Measurements from ENCODE around the gene DEFB123. TPM values are rescaled to one million over a fixed set of nuclear protein-coding genes. Genes with fewer than 3 reads are reported as not detected.
"Not testable (repeated sequence)": the region's sequence is repeated elsewhere in the genome, so short reads cannot be mapped to it uniquely, and the experiment has no call there.

DEFB123 gene
- total RNA-seq, 2 donors from 2014 or later, result not detected

DNA sequence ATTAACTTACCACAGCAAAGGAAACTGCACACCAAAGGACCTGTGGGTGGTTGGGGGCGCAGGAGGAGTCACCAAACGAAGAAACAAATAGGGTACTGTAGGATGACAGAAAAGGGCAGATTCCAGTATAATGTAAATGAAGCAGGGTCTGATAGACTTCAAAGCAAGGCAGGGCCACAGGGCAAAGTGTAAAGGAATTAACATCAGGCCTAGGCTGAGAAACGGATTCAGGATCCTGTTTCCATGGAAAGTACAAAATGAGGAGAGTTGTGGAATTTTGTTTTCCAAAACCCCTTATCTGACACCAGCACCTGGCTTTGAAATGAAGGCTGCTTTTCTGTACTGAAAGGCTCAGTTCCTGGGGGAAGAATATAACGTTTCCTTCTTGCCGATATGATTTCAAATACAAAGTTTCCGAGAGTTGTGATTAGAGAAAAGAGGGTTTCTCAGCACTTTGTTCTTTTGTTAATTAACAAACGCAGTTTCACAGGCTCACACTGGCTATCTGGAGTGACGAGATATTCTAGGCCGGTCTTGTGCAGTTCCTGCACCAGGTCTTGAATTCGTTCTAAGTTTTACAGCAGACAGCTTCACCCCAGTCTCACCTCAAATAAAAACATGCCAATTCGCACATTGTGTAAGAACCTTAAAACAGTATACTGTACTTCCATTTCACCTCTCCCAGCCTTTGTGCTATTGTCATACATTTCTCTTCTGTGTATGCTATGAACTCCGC lies 5.8 kb downstream of the DEFB123 start:
- DNase-seq (no peak), ATAC-seq (replicated peaks in 1 of 2) (no peak)
- no peaks in the 10 kb centered on the region for H3K27me3 Mint-ChIP-seq (ENCODE audit: low read depth)
- no peaks in the 10 kb centered on the region for H3K36me3 Mint-ChIP-seq (ENCODE audit: insufficient read depth in 2 of 2)
- H3K4me3 Mint-ChIP-seq, result no peak overlapping the region
- peaks cover 0 to 1% of the 10 kb centered on the region in 2 donors for H3K9me3 Mint-ChIP-seq
- H3K4me1 Mint-ChIP-seq (ENCODE audit: low read depth), result no peaks in the 10 kb centered on the region
- no peak overlapping the region for H3K27ac Mint-ChIP-seq

DNA sequence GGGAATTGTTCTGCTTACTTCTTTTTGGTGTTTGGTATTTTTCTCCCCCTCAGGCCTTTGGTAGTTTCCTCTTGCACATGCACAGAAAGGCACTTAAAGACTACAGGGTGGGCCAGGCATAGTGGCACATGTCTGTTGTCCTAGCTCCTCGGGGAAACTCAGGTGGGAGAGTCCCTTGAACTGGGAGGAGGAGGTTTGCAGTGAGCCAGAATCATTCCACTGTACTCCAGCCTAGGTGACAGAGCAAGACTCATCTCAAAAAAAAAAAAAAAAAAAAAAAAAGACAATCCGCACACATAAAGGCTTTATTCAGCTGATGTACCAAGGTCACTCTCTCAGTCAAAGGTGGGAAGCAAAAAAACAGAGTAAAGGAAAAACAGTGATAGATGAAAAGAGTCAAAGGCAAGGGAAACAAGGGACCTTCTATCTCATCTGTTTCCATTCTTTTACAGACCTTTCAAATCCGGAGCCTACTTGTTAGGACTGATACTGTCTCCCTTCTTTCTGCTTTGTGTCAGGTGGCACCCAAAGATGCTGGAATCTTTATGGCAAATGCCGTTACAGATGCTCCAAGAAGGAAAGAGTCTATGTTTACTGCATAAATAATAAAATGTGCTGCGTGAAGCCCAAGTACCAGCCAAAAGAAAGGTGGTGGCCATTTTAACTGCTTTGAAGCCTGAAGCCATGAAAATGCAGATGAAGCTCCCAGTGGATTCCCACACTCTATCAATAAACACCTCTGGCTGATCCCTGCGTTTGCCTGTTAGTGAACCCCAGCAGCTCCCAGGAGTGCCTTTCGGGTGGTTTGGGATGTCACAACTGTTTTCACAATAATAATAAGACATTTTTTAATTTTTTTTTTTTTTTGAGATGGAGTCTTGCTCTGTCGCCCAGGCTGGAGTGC lies 9.3 kb downstream of the DEFB123 start:
- no peaks in the 10 kb centered on the region for H3K4me1 Mint-ChIP-seq (ENCODE audit: low read depth)
- H3K27me3 Mint-ChIP-seq (ENCODE audit: low read depth), result no peaks in the 10 kb centered on the region
- H3K9me3 Mint-ChIP-seq, result peaks cover 0 to 1% of the 10 kb centered on the region in 2 donors
- ATAC-seq (replicated peaks in 1 of 2) (no peak), DNase-seq (no peak)
- H3K27ac Mint-ChIP-seq, result no peak overlapping the region
- H3K4me3 Mint-ChIP-seq, result no peak overlapping the region
- H3K36me3 Mint-ChIP-seq (ENCODE audit: insufficient read depth in 2 of 2), result no peaks in the 10 kb centered on the region

DNA sequence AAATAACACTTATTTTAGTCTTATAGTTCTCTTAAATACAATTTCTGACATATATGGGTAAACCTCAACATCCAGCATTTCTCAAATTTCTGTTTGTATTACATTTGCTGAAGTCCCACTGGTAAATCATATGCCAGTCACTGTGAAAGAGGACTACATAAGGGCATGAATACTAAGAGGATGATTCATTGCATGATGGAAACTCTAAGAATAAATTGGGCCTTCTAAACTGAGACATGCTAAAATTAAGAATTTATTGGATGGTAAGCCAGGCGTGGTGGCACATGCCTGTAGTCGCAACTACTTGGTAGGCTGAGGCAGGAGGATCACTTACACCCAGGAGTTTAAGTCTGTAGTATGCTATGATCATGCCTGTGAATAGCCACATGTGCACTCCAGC lies 12.1 kb downstream of the DEFB123 start:
- Mint-ChIP-seq H3K36me3 (ENCODE audit: insufficient read depth in 2 of 2) (no peaks in the 10 kb centered on the region), H3K27ac (no peak overlapping the region), H3K4me3 (no peak overlapping the region), H3K27me3 (ENCODE audit: low read depth) (peaks cover 11% of the 10 kb centered on the region), H3K9me3 (peaks cover 0 to 1% of the 10 kb centered on the region in 2 donors), H3K4me1 (ENCODE audit: low read depth) (no peaks in the 10 kb centered on the region)
- DNase-seq (no peak), ATAC-seq (replicated peaks in 1 of 2) (no peak)

DNA sequence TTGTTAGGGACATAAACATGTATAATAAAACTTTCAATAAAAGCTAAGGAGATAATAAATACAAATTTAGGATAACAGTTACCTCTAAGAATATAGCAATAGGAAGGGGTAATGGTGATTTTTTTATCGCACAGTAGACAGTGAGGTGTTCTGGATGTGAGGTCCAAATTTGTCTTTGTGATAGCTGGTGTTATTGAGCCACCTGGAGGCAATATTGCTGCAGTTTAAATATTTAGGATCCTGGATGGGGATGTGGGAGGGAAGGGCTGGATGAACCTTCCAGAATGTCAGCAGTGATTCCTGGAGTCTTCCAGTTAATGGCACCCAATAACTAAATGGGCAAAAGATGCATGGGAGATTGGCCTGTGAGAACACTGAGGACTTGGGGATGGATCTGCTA lies 13.9 kb downstream of the DEFB123 start:
- peaks cover 16% of the 10 kb centered on the region for H3K27me3 Mint-ChIP-seq (ENCODE audit: low read depth)
- no peak for ATAC-seq (replicated peaks in 1 of 2)
- H3K4me1 Mint-ChIP-seq (ENCODE audit: low read depth), result no peaks in the 10 kb centered on the region
- no peak for DNase-seq
- H3K9me3 Mint-ChIP-seq, result no peaks in the 10 kb centered on the region
- no peaks in the 10 kb centered on the region for H3K36me3 Mint-ChIP-seq (ENCODE audit: insufficient read depth in 2 of 2)
- H3K4me3 Mint-ChIP-seq, result no peak overlapping the region
- H3K27ac Mint-ChIP-seq, result no peak overlapping the region

DNA sequence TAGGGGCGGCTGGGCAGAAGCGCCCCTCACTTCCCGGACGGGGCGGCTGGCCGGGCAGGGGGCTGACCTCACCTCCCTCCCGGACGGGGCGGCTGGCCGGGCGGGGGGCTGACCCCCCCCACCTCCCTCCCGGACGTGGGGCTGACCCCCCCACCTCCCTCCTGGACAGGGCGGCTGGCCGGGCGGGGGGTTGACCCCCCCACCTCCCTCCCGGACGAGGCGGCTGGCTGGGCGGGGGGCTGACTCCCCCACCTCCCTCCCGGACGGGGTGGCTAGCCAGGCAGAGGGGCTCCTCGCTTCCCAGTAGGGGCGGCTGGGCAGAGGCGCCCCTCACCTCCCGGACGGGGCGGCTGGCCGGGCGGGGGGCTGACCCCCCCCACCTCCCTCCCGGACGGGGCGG lies 30.5 kb downstream of the DEFB123 start:
- not testable (repeated sequence) for DNase-seq; H3K4me3 Mint-ChIP-seq; H3K9me3 Mint-ChIP-seq; ATAC-seq (replicated peaks in 1 of 2); H3K36me3 Mint-ChIP-seq (ENCODE audit: insufficient read depth in 2 of 2); H3K27ac Mint-ChIP-seq
- peaks cover 16% of the 10 kb centered on the region for H3K4me1 Mint-ChIP-seq (ENCODE audit: low read depth)
- H3K27me3 Mint-ChIP-seq (ENCODE audit: low read depth), result peaks cover 22% of the 10 kb centered on the region

DNA sequence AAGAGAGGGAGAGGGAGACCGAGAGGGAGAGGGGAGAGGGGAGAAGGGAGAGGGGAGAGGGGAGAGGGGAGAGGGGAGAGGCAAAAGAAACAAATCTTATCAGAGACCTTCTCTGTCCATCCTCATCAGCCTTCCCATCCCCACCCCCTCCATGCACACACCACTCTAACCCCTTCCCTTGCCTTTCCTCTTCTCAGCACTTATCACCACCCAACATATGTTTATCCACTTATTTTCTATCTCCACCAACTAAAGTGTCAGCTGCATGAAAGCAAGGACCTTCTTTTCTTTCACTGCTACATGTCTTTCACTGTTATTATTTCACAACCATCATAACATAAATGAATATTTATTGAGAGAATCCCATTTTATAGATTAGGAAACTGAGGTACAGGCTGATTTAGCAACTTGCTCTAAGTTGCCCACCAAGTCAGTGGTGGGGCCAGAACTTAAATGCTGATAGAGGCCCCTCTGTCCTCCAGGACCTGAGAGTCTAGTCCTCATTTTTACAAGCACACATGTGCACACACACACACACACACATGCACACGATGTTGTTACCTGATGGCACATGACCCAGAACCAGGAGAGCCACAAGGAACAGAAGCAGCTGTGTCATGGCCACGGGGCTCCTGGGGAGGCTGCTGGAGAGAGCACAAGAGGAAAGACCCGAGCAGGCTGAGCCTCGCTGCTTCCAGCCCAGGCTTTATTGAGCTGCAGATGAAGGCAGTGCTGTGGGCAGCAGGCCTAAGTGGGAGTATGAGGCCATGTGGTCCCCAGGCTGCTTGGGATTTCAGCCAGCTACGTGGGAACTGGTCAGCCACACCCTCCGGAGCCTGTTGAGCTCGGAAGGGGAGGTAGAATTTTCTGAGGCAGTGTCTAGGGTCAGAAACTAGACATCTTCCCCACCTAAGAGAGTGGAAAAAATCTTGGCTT lies 32.2 kb downstream of the DEFB123 start:
- no peak for ATAC-seq (replicated peaks in 1 of 2)
- Mint-ChIP-seq H3K27ac (no peak overlapping the region), H3K4me1 (ENCODE audit: low read depth) (peaks cover 16% of the 10 kb centered on the region), H3K9me3 (peaks cover 2% of the 10 kb centered on the region in 2 donors), H3K27me3 (ENCODE audit: low read depth) (peaks cover 34% of the 10 kb centered on the region), H3K4me3 (no peak overlapping the region), H3K36me3 (ENCODE audit: insufficient read depth in 2 of 2) (peaks cover 2 to 3% of the 10 kb centered on the region in 2 donors)
- DNase-seq, result no peak

DNA sequence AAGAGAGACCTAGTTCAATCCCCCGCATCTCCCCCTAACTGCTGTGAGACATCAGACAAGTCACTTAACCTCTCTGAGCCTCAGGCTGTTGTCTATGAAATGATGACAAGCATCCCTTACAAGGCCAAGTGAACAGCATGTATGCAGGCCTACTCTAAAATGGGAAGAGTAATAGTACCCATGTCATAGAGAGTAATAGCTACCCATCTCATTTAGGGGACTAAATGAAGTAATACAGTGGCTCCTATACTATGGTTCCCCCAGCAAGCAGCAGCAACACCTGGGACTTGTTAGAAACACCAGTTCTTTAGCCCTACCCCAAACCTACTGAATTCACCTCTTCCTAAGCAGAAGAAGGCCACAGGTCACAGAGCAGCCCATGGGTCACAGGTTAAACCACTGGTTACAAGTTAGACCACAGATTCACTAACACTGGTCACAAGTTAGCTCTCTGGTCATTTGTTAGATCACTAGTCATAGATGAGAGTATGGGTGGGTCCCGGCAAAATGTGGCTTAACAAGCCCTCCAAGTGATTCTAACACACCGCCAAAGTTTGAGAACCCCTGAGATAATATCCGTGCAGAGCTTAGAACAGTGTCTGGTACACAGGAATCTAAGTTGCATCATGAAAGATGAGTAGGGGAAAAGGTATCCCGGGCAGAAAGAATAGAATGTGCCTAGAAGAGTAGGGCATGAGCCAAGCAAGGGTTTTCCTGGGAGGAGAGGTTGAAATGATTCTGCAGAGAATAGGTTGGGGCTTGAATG lies 33.1 kb downstream of the DEFB123 start:
- H3K27ac Mint-ChIP-seq, result no peak overlapping the region
- H3K27me3 Mint-ChIP-seq (ENCODE audit: low read depth), result peaks cover 42% of the 10 kb centered on the region
- ATAC-seq (replicated peaks in 1 of 2) (no peak), DNase-seq (no peak)
- no peak overlapping the region for H3K4me3 Mint-ChIP-seq
- peaks cover 2 to 3% of the 10 kb centered on the region in 2 donors for H3K36me3 Mint-ChIP-seq (ENCODE audit: insufficient read depth in 2 of 2)
- peaks cover 2% of the 10 kb centered on the region in 2 donors for H3K9me3 Mint-ChIP-seq
- peaks cover 16% of the 10 kb centered on the region for H3K4me1 Mint-ChIP-seq (ENCODE audit: low read depth)

DNA sequence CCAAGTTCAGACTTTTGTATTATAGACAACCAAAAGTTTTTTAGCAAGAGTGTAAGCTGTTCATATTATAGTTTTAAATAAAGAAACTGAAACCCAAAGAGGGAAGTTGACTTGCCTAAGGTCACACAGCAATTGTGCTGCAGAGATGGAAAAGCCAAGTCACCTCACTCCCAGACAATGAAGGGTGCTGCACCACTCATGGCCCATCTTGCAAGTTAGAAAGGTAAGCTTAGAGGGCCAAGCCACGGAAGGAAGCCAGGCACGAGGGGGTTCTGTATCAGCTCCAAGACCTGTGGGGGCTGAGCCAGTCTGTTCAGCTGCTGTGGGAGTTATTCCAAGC lies 33.6 kb downstream of the DEFB123 start:
- ATAC-seq (replicated peaks in 1 of 2) (no peak), DNase-seq (no peak)
- H3K4me3 Mint-ChIP-seq, result peak overlapping the region in 1 of 2 donors; percentile 15

DNA sequence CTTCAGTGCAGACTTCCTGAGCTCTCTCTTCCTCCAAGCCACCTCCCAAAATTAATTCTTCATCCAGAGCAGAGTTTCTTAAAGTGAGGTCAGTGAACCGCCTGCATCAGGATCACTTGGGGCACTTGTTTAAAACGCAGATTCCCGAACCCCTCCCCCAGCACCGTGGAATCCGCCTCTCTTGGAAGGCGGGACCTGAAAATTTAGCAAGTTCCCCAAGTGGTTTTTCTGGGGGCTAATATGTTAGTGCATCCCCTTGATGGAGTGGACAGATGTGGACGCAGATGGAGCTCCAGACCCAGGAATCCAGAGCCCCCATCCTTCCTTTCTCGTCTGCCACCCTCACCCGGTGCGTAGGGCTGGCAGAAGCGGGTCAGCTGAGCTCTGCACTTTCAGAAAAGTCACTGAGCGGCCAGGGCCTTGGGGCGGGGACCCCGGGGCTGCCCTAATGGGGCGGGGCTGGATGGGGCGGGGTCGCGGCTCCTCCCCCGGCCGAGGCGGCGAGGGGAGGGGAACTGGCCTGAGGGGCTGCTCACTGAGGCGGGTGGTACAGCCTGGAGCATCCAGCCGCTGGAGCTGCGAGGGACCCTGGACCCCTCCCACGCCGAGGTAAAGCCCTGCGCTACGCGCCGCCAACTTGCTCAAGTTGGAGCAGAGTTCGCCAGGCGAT lies 34.5 kb downstream of the DEFB123 start, which contains the start of the genes DEFB124 and REM1:
Gene DEFB124 (minus strand): TSS at position 370 of the 670 bp plus-strand sequence. CDS start 2,114 bp downstream, outside the sequence.
Gene REM1 (plus strand): TSS at position 531 of the 670 bp plus-strand sequence. CDS start 1,158 bp downstream, outside the sequence.
- Mint-ChIP-seq H3K36me3 (ENCODE audit: insufficient read depth in 2 of 2) (peaks cover 2 to 3% of the 10 kb centered on the region in 2 donors), H3K27me3 (ENCODE audit: low read depth) (peaks cover 42% of the 10 kb centered on the region)

More for the DNA sequence above, 33.6 kb downstream of the DEFB123 start:
- Mint-ChIP-seq H3K4me1 (ENCODE audit: low read depth) (peaks cover 16% of the 10 kb centered on the region), H3K36me3 (ENCODE audit: insufficient read depth in 2 of 2) (peaks cover 2 to 3% of the 10 kb centered on the region in 2 donors), H3K27me3 (ENCODE audit: low read depth) (peaks cover 42% of the 10 kb centered on the region), H3K27ac (no peak overlapping the region), H3K9me3 (peaks cover 2% of the 10 kb centered on the region in 2 donors)

DNA sequence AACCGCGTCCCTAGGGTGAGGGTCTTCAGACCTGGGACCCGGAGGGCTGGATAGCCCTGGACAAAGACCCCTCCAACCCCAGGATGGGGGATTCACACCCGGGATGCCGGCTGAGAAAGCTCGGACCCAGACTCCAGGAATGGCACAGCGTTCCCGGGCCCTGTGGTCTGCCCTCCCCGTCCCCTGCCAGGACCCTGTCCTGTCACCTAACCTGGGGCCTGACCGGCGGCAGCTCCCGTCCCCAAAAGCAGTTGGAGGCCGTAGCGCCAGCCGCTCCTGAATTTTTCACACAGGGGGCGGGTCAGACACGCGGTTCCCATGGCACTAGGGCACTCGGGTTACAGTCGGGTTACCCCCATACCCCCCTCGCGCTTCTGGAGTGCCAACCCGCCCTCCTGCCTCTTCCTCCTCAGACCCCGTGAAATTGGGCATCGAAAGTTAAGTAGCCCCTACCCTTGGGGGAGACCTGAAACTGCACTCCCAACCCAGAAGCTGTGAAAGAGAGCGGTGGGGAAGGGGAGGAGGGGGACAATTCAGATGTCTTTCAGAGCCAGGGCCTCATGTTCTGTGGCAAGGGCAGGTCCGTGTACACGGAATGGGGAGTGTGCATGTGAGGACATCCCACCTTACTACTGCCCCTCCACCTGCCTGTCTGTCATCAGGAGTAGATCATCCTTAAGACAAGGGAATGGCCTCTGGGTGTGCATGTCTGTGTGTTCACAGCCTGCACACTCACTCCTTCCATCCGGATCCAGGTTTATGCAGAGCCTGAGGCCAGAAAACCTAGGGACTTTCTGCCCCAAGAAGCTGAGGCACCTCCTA lies 35.3 kb downstream of the DEFB123 start:
- ATAC-seq (replicated peaks in 1 of 2), result no peak
- Mint-ChIP-seq H3K9me3 (peaks cover 2% of the 10 kb centered on the region in 2 donors), H3K4me1 (ENCODE audit: low read depth) (peaks cover 16% of the 10 kb centered on the region), H3K36me3 (ENCODE audit: insufficient read depth in 2 of 2) (peaks cover 2 to 3% of the 10 kb centered on the region in 2 donors), H3K27me3 (ENCODE audit: low read depth) (peaks cover 42% of the 10 kb centered on the region), H3K27ac (no peak overlapping the region), H3K4me3 (no peak overlapping the region)
- DNase-seq, result no peak

More for the DNA sequence above, 34.5 kb downstream of the DEFB123 start, which contains the start of the genes DEFB124 and REM1:
- peak in 1 of 2 donors; percentile 33 for ATAC-seq (replicated peaks in 1 of 2)
- Mint-ChIP-seq H3K4me3 (peak within 1 kb of the TSS; percentile 39 to 46), H3K27ac (no peak within 1 kb of the TSS), H3K9me3 (peaks cover 2% of the 10 kb centered on the region in 2 donors), H3K4me1 (ENCODE audit: low read depth) (peaks cover 16% of the 10 kb centered on the region)
- DNase-seq, result no peak

DNA sequence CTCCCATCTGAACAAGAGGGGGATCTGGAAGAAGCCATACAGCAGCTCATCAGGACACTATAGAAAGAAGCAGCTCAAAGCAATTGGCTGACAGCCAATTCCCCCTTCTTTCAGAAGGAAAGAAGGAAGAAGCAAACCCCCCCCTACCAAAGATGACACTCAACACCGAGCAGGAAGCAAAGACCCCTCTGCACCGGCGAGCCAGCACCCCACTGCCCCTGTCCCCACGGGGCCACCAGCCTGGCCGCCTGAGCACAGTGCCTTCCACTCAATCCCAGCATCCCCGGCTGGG lies 35.8 kb downstream of the DEFB123 start:
- H3K27ac Mint-ChIP-seq, result no peak overlapping the region
- peaks cover 2 to 3% of the 10 kb centered on the region in 2 donors for H3K36me3 Mint-ChIP-seq (ENCODE audit: insufficient read depth in 2 of 2)
- no peak for DNase-seq
- no peak overlapping the region for H3K4me3 Mint-ChIP-seq
- no peak for ATAC-seq (replicated peaks in 1 of 2)
- H3K27me3 Mint-ChIP-seq (ENCODE audit: low read depth), result peaks cover 45% of the 10 kb centered on the region
- H3K9me3 Mint-ChIP-seq, result peaks cover 2% of the 10 kb centered on the region in 2 donors
- H3K4me1 Mint-ChIP-seq (ENCODE audit: low read depth), result peaks cover 16% of the 10 kb centered on the region
